ENCODE data around the gene CALR. TPM values are rescaled to one million over a fixed set of nuclear protein-coding genes. Genes with fewer than 3 reads are reported as not detected.
A peak's percentile ranks its signal among the peaks of the same experiment; 100 is the strongest.

Gene CALR
- total and polyA plus RNA-seq, 9 of the 15 experiments (the other 6 are each of a cell fraction or from before 2014, with no cell fraction given): 126 to 811 (median 642) TPM

DNA sequence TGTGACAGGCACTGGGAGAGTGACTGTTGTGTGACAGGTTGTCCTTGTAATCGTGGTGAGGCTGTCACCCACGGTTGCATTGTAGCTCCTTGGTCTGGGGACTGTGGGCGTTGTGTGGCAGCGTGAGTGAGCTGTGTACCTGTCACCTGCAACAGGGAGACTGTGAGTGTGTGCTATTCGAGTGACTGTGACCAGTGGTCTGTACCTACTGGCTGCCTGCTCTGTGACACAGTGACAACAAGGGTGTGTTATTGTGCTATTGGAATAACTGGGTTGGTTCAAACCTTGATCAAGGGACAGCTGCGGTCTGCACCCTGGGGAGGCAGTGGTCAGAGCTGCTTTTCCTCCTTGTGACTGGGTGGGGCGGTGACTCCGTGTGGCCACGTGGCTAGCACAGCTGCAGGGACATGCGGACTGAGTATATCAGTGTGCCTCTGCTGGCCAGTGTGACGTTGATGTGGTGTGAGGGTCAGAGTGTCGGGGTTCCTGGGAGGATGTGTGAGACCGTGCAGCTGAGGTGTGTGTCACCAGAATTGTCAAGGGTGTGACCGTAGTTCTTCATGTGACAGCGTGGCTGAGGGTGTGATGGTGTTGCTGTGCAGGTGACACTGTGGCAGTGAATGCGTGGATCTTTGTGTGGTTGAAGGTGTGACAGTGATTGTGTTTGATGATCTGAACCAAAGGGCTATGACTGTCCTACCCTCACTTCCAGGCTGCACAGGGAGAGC, 46.8 kb downstream of the CALR start (continued):
- TF ChIP-seq, protein P1, sequence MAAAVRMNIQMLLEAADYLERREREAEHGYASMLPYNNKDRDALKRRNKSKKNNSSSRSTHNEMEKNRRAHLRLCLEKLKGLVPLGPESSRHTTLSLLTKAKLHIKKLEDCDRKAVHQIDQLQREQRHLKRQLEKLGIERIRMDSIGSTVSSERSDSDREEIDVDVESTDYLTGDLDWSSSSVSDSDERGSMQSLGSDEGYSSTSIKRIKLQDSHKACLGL (CRISPR knock-in tag; IDR thresholded peaks at IDR 0.05; ENCODE audit: borderline replicate concordance, poor library complexity, severe bottlenecking): peak; percentile 70
- TF ChIP-seq DDX20 (tag; IDR thresholded peaks at IDR 0.05; ENCODE audit: low read depth) (no peak), ZFX (CRISPR knock-in tag; IDR thresholded peaks at IDR 0.05) (no peak), ARHGAP35 (IDR thresholded peaks at IDR 0.05; ENCODE audit: partially characterized antibody) (no peak), RBBP5 (IDR thresholded peaks at IDR 0.05; ENCODE audit: borderline replicate concordance, insufficient read depth, low read length, poor library complexity, severe bottlenecking) (peak; percentile 10), SMC3 (conservative IDR thresholded peaks at IDR 0.05; ENCODE audit: insufficient read depth, low read depth, low read length) (0 out of 2 replicates have a peak, but pooled peaks have one; percentile 14), SMARCB1 (IDR thresholded peaks at IDR 0.05; ENCODE audit: insufficient read length, low read depth) (no peak), RAD51 (IDR thresholded peaks at IDR 0.05; ENCODE audit: borderline replicate concordance, low read depth) (peak; percentile 89), ZNF263 (CRISPR knock-in tag; IDR thresholded peaks at IDR 0.05; ENCODE audit: borderline replicate concordance) (no peak), FOXJ3 (CRISPR knock-in tag; IDR thresholded peaks at IDR 0.05) (no peak), ZNF699 (CRISPR knock-in tag; IDR thresholded peaks at IDR 0.05; ENCODE audit: insufficient replicate concordance) (no peak), CHD1 (IDR thresholded peaks at IDR 0.05; ENCODE audit: low read length) (no peak), ZNF316 (IDR thresholded peaks at IDR 0.05) (no peak), GATAD2B (IDR thresholded peaks at IDR 0.05; ENCODE audit: borderline replicate concordance) (no peak), ZNF184 (CRISPR knock-in tag; IDR thresholded peaks at IDR 0.05) (no peak), ZNF41 (CRISPR knock-in tag; conservative IDR thresholded peaks at IDR 0.05) (no peak)
- TF ChIP-seq, protein P2, sequence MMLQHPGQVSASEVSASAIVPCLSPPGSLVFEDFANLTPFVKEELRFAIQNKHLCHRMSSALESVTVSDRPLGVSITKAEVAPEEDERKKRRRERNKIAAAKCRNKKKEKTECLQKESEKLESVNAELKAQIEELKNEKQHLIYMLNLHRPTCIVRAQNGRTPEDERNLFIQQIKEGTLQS (IDR thresholded peaks at IDR 0.05): no peak
- TF ChIP-seq, protein P2 (CRISPR knock-in tag; conservative IDR thresholded peaks at IDR 0.05): peak; percentile 51; the same call in 1 of the 2 replicates
- TF ChIP-seq, protein P3, sequence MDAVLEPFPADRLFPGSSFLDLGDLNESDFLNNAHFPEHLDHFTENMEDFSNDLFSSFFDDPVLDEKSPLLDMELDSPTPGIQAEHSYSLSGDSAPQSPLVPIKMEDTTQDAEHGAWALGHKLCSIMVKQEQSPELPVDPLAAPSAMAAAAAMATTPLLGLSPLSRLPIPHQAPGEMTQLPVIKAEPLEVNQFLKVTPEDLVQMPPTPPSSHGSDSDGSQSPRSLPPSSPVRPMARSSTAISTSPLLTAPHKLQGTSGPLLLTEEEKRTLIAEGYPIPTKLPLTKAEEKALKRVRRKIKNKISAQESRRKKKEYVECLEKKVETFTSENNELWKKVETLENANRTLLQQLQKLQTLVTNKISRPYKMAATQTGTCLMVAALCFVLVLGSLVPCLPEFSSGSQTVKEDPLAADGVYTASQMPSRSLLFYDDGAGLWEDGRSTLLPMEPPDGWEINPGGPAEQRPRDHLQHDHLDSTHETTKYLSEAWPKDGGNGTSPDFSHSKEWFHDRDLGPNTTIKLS (IDR thresholded peaks at IDR 0.05; ENCODE audit: borderline replicate concordance, low read depth): peak; percentile 87
- TF ChIP-seq, protein P4, sequence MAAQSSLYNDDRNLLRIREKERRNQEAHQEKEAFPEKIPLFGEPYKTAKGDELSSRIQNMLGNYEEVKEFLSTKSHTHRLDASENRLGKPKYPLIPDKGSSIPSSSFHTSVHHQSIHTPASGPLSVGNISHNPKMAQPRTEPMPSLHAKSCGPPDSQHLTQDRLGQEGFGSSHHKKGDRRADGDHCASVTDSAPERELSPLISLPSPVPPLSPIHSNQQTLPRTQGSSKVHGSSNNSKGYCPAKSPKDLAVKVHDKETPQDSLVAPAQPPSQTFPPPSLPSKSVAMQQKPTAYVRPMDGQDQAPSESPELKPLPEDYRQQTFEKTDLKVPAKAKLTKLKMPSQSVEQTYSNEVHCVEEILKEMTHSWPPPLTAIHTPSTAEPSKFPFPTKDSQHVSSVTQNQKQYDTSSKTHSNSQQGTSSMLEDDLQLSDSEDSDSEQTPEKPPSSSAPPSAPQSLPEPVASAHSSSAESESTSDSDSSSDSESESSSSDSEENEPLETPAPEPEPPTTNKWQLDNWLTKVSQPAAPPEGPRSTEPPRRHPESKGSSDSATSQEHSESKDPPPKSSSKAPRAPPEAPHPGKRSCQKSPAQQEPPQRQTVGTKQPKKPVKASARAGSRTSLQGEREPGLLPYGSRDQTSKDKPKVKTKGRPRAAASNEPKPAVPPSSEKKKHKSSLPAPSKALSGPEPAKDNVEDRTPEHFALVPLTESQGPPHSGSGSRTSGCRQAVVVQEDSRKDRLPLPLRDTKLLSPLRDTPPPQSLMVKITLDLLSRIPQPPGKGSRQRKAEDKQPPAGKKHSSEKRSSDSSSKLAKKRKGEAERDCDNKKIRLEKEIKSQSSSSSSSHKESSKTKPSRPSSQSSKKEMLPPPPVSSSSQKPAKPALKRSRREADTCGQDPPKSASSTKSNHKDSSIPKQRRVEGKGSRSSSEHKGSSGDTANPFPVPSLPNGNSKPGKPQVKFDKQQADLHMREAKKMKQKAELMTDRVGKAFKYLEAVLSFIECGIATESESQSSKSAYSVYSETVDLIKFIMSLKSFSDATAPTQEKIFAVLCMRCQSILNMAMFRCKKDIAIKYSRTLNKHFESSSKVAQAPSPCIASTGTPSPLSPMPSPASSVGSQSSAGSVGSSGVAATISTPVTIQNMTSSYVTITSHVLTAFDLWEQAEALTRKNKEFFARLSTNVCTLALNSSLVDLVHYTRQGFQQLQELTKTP (IDR thresholded peaks at IDR 0.05; ENCODE audit: low read depth in 1 of 2, partially characterized antibody in 2 of 2): no peak
